Measurements from ENCODE around the gene ATXN7L3. TPM values are rescaled to one million over a fixed set of nuclear protein-coding genes. Genes with fewer than 3 reads are reported as not detected.
"Not testable (repeated sequence)": the region's sequence is repeated elsewhere in the genome, so short reads cannot be mapped to it uniquely, and the experiment has no call there.

ATXN7L3 gene
- total RNA-seq, 1 experiment from 2014 or later: 59.3 TPM

- CTCF ChIA-PET: no interaction called here
- H3F3A ChIP-seq (ENCODE audit: insufficient read depth, low read depth): no peaks in the 10 kb centered on the region; the same call in 1 of the 2 replicates
- H3K27me3 ChIP-seq (ENCODE audit: insufficient read depth, low read depth): no peaks in the 10 kb centered on the region
- H3K4me2 ChIP-seq: no peak overlapping the region
- BruUV-seq (replicated peaks): no TSS peak
- intact Hi-C loops (cut with micrococcal nuclease; ENCODE audit: unreplicated experiment): no loop called here
- no peak overlapping the region for H3K4me3 ChIP-seq
- peaks cover 11% of the 10 kb centered on the region; the same call in 1 of the 2 replicates for H3K79me2 ChIP-seq (ENCODE audit: low read depth)
- no peaks in the 10 kb centered on the region for H3K9me3 ChIP-seq (ENCODE audit: insufficient read depth, low read depth)
- no peak for TF ChIP-seq CTCF (conservative IDR thresholded peaks at IDR 0.05)
- no peak for TF ChIP-seq EZH2 (IDR thresholded peaks at IDR 0.05; ENCODE audit: low read depth)
- no peaks in the 10 kb centered on the region for H3K4me1 ChIP-seq (replicated peaks; ENCODE audit: insufficient read depth)
- no peaks in the 10 kb centered on the region for H3K36me3 ChIP-seq (ENCODE audit: low read depth)
- H3K27ac ChIP-seq: no peak overlapping the region
- POLR2A ChIA-PET (ENCODE audit: unreplicated experiment): no interaction called here
- no peak overlapping the region for H2AFZ ChIP-seq
- no peaks in the 10 kb centered on the region for H3K9me2 ChIP-seq (ENCODE audit: insufficient read depth)
- no peak for DNase-seq
- no peaks in the 10 kb centered on the region; the same call in 1 of the 2 replicates for H4K20me1 ChIP-seq (ENCODE audit: insufficient read depth)
These were observed 46.8 kb downstream of the ATXN7L3 start for GRCh38 chr17:44152875-44153274.

GRCh38 chr17:44149750-44150329, 49.8 kb downstream of the ATXN7L3 start:
- POLR2A ChIA-PET (ENCODE audit: unreplicated experiment): interaction anchor here (0.6 kb wide), 1 partner anchor 83 kb away, joined by 6 read pairs; the partner anchor contains the start of gene LSM12
- no TSS peak for BruUV-seq (replicated peaks)
- TF ChIP-seq EZH2 (IDR thresholded peaks at IDR 0.05; ENCODE audit: low read depth) (no peak), CTCF (conservative IDR thresholded peaks at IDR 0.05) (no peak)
- intact Hi-C loops (cut with micrococcal nuclease; ENCODE audit: unreplicated experiment): no loop called here
- H2AFZ ChIP-seq: no peak overlapping the region
- H3K4me2 ChIP-seq: no peak overlapping the region
- H3K36me3 ChIP-seq (ENCODE audit: low read depth): no peaks in the 10 kb centered on the region; the same call in 1 of the 2 replicates
- H4K20me1 ChIP-seq (ENCODE audit: insufficient read depth): no peaks in the 10 kb centered on the region; the same call in 1 of the 2 replicates
- no peaks in the 10 kb centered on the region for H3K9me2 ChIP-seq (ENCODE audit: insufficient read depth)
- CTCF ChIA-PET: no interaction called here
- no peak for DNase-seq
- no peaks in the 10 kb centered on the region for H3K27me3 ChIP-seq (ENCODE audit: insufficient read depth, low read depth)
- no peak overlapping the region for H3K4me3 ChIP-seq
- H3K4me1 ChIP-seq (replicated peaks; ENCODE audit: insufficient read depth): no peaks in the 10 kb centered on the region
- no peaks in the 10 kb centered on the region for H3K9me3 ChIP-seq (ENCODE audit: insufficient read depth, low read depth)
- H3K27ac ChIP-seq: no peak overlapping the region
- peaks cover 11% of the 10 kb centered on the region; the same call in 1 of the 2 replicates for H3K79me2 ChIP-seq (ENCODE audit: low read depth)
- no peaks in the 10 kb centered on the region; the same call in 1 of the 2 replicates for H3F3A ChIP-seq (ENCODE audit: insufficient read depth, low read depth)

- H3K4me2 ChIP-seq; H3F3A ChIP-seq (ENCODE audit: insufficient read depth, low read depth); BruUV-seq (replicated peaks); H3K27me3 ChIP-seq (ENCODE audit: insufficient read depth, low read depth); H3K36me3 ChIP-seq (ENCODE audit: low read depth); H3K4me1 ChIP-seq (replicated peaks; ENCODE audit: insufficient read depth); H3K4me3 ChIP-seq; H2AFZ ChIP-seq; CTCF ChIA-PET; H3K9me3 ChIP-seq (ENCODE audit: insufficient read depth, low read depth); H3K9me2 ChIP-seq (ENCODE audit: insufficient read depth); H4K20me1 ChIP-seq (ENCODE audit: insufficient read depth); H3K27ac ChIP-seq; DNase-seq; intact Hi-C loops (cut with micrococcal nuclease; ENCODE audit: unreplicated experiment): not testable (repeated sequence)
- POLR2A ChIA-PET (ENCODE audit: unreplicated experiment): interaction anchor here (0.7 kb wide), 1 partner anchor 1823 kb away, joined by 5 read pairs; no protein-coding TSS in a partner anchor
- H3K79me2 ChIP-seq (ENCODE audit: low read depth): peaks cover 14% of the 10 kb centered on the region
These were observed 50.6 kb downstream of the ATXN7L3 start for GRCh38 chr17:44149066-44149465.

Data from PC-9 (cell line).